Epithelial cell of prostate (primary cell): Measurements from ENCODE around the gene FAM219A.
"Not testable (repeated sequence)": the region's sequence is repeated elsewhere in the genome, so short reads cannot be mapped to it uniquely, and the experiment has no call there.

ENCODE experiments used
- DNase-seq: peaks from one replicate; pipeline ENCODE4 v3.0.0-alpha.2; 2011; ENCODE audit warnings: low read depth, low spot score
- H3K27ac ChIP-seq: fragments of 450-650 bp; 2 replicates; pipeline ENCODE4 v1.5.1; 2017; ENCODE audit warnings: mild to moderate bottlenecking

The FAM219A gene

GRCh38 chr9:34446951-34447350 lies 11.4 kb downstream of the FAM219A start:
- no peak for DNase-seq
- H3K27ac ChIP-seq, result no peak overlapping the region

- no peak overlapping the region for H3K27ac ChIP-seq
- DNase-seq, result no peak
These were observed 11.9 kb downstream of the FAM219A start for GRCh38 chr9:34446468-34446891.

- H3K27ac ChIP-seq, result no peak overlapping the region
- no peak for DNase-seq
These were observed 14.4 kb downstream of the FAM219A start for GRCh38 chr9:34443976-34444375.

- H3K27ac ChIP-seq, result no peak overlapping the region
- DNase-seq, result no peak
These were observed 14.8 kb downstream of the FAM219A start for GRCh38 chr9:34443533-34443932.

GRCh38 chr9:34442770-34443169 lies 15.6 kb downstream of the FAM219A start:
- no peak for DNase-seq
- H3K27ac ChIP-seq, result no peak overlapping the region

GRCh38 chr9:34440017-34440416 lies 18.4 kb downstream of the FAM219A start:
- DNase-seq, result no peak
- H3K27ac ChIP-seq, result no peak overlapping the region

GRCh38 chr9:34438465-34438864 lies 19.9 kb downstream of the FAM219A start:
- DNase-seq, H3K27ac ChIP-seq: not testable (repeated sequence)

- H3K27ac ChIP-seq, DNase-seq: not testable (repeated sequence)
These were observed 20.5 kb downstream of the FAM219A start for GRCh38 chr9:34437926-34438307.

GRCh38 chr9:34437006-34437925 lies 21.1 kb downstream of the FAM219A start:
- no peak overlapping the region for H3K27ac ChIP-seq
- no peak for DNase-seq

GRCh38 chr9:34431667-34432066 lies 26.7 kb downstream of the FAM219A start:
- no peak overlapping the region for H3K27ac ChIP-seq
- no peak for DNase-seq

- peak; percentile 55 for DNase-seq
- H3K27ac ChIP-seq, result no peak overlapping the region
These were observed 27.4 kb downstream of the FAM219A start for GRCh38 chr9:34430843-34431437.

- no peak overlapping the region for H3K27ac ChIP-seq
- no peak for DNase-seq
These were observed 29.9 kb downstream of the FAM219A start for GRCh38 chr9:34428325-34428958.

- H3K27ac ChIP-seq, result no peak overlapping the region
- no peak for DNase-seq
These were observed 31.9 kb downstream of the FAM219A start for GRCh38 chr9:34426347-34427074.

GRCh38 chr9:34419716-34420504 lies 38.5 kb downstream of the FAM219A start:
- no peak for DNase-seq
- no peak overlapping the region for H3K27ac ChIP-seq

- no peak overlapping the region for H3K27ac ChIP-seq
- DNase-seq, result no peak
These were observed 40.6 kb downstream of the FAM219A start for GRCh38 chr9:34417734-34418133.

- no peak overlapping the region for H3K27ac ChIP-seq
- no peak for DNase-seq
These were observed 45.0 kb downstream of the FAM219A start for GRCh38 chr9:34413231-34413852.

- DNase-seq, result no peak
- no peak overlapping the region for H3K27ac ChIP-seq
These were observed 46.0 kb downstream of the FAM219A start for GRCh38 chr9:34412336-34412735.

- no peak overlapping the region for H3K27ac ChIP-seq
- DNase-seq, result no peak
These were observed 49.2 kb downstream of the FAM219A start for GRCh38 chr9:34409154-34409553.

GRCh38 chr9:34408173-34408572 lies 50.2 kb downstream of the FAM219A start:
- no peak overlapping the region for H3K27ac ChIP-seq
- DNase-seq, result no peak
